ENCODE data around the gene ZFP14.
"Not testable (repeated sequence)": the region's sequence is repeated elsewhere in the genome, so short reads cannot be mapped to it uniquely, and the experiment has no call there.

ZFP14 gene

DNA sequence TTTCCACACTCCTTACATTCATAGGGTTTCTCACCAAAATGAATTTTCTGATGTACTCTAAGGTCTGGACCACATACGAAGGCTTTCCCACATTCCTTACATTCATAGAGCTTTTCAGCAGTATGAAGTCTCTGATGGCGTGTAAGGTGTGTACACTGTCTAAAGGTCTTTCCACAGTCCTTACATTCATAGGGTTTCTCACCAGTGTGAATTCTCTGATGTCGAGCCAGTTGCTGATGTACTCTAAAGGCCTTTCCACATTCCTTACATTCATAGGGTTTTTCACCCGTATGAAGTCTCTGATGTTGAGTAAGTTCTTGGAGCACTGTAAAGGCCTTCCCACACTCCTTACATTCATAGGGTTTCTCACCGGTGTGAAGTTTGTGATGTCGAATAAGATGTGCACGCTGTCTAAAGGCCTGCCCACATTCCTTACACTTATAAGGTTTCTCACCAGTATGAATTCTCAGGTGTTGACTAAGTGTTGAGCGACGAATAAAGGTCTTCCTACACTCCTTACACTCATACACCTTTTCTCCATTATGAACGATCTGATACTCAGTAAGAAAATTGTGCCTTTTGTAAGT is 38.1 kb downstream of the ZFP14 start:
- no peak for FAIRE-seq
- DNase-seq (ENCODE audit: insufficient read length, low spot score): no peak
- no peak for TF ChIP-seq PAX5 (IDR thresholded peaks at IDR 0.05; ENCODE audit: insufficient read depth, low read length, severe bottlenecking)
- no peak for TF ChIP-seq POLR2A (IDR thresholded peaks at IDR 0.05; ENCODE audit: low read depth, low read length)
- TF ChIP-seq POU2F2 (IDR thresholded peaks at IDR 0.05; ENCODE audit: low read depth, low read length): no peak

DNA sequence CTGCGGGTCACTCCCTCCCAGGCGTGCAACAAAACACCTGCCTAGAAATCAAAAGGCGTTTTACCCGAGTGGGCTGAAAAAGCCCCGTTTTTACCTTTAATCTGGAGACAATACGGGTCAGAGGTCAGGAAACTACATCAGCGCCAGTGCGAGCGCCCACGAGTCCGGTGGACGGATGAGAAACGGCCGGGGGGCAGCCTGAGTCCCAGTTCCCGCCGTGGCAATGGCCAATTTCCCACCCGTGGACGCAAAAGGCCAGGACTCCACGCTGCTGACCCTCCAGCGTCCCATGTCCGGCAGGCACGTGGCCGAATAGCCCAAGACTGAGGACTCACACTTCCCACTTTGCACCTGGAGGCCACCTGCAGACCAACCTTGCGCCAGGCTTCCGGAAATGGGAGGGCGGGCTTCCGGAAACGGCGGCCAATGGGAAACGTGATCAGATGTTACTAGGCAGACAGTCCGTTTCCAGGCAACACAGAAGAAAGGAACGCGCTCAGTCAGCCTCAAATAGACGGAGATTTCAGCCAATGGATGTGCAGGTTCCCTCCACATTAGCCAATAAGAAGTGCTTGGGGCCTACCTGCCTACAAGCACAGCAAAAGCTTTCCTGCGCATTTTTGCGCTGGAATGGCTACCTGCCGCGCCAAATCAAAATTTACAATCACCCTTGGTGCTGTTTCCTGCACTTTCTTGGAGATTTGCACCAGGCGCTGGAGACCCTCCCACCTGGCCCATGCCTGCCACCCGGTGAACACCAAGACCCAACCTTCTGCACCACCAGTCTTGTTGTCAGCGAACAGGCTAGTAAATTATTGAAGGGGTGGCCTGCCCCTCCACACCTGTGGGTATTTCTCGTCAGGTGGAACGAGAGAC is 47.4 kb downstream of the ZFP14 start:
- TF ChIP-seq TAF1 (IDR thresholded peaks at IDR 0.05; ENCODE audit: low read depth, low read length): no peak
- TF ChIP-seq POU2F2 (IDR thresholded peaks at IDR 0.05; ENCODE audit: low read depth, low read length): no peak
- 0 out of 2 replicates have a peak, but pooled peaks have one; percentile 36 for TF ChIP-seq POLR2AphosphoS5 (IDR thresholded peaks at IDR 0.05; ENCODE audit: low read depth, low read length)
- TF ChIP-seq POLR2A (IDR thresholded peaks at IDR 0.05; ENCODE audit: low read depth, low read length): no peak
- peak; percentile 41 for TF ChIP-seq SPI1 (IDR thresholded peaks at IDR 0.05; ENCODE audit: low read depth, low read length)
- DNase-seq (ENCODE audit: insufficient read length, low spot score): peak; percentile 73
- peak; percentile 97 for FAIRE-seq

DNA sequence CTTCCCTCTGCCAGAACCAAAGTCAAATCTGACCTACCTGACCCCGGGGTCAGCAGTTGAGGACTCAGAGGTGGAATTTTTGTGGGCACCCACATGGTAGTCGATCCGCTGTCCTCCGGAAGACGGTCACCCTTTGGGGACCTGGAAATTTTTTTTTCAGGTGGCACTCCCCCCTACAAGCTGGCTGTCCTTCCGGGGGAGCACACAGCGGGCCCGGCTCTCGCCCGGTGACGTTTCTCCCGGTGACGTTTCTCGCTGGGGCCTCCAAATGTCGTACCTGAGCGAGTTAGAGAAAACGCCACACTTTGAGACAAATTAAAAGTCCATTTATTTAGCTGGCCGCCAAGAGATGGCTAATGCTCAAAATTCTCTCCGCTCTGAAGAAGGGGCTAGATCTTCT is 48.8 kb downstream of the ZFP14 start:
- no peak for FAIRE-seq
- DNase-seq (ENCODE audit: insufficient read length, low spot score): no peak
- no peak for TF ChIP-seq POU2F2 (IDR thresholded peaks at IDR 0.05; ENCODE audit: low read depth, low read length)
- no peak for TF ChIP-seq TAF1 (IDR thresholded peaks at IDR 0.05; ENCODE audit: low read depth, low read length)
- TF ChIP-seq SPI1 (IDR thresholded peaks at IDR 0.05; ENCODE audit: low read depth, low read length): no peak
- no peak for TF ChIP-seq POLR2A (IDR thresholded peaks at IDR 0.05; ENCODE audit: low read depth, low read length)
- no peak for TF ChIP-seq POLR2AphosphoS5 (IDR thresholded peaks at IDR 0.05; ENCODE audit: low read depth, low read length)
- TF ChIP-seq PAX5 (IDR thresholded peaks at IDR 0.05; ENCODE audit: insufficient read depth, low read length, severe bottlenecking): no peak

DNA sequence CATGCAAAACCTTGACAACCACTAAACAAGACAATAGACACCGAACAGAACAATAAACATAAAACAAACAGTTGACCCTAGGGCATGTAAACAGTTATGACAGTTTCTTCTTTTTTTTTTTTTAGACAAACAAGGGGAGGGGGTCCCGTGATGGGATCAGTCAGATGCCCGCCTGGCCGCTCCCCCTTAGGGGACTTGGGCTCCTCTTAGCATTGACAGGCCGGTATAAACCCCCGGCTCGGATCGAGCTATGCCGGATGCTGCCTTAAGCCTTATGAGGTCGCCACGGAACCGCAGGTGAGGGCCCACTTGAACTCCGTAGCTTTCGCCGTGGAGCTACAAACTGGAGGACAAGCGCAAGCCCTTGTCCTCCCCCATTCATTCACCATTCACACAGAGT is 49.5 kb downstream of the ZFP14 start:
- not testable (repeated sequence) for DNase-seq (ENCODE audit: insufficient read length, low spot score); FAIRE-seq

DNA sequence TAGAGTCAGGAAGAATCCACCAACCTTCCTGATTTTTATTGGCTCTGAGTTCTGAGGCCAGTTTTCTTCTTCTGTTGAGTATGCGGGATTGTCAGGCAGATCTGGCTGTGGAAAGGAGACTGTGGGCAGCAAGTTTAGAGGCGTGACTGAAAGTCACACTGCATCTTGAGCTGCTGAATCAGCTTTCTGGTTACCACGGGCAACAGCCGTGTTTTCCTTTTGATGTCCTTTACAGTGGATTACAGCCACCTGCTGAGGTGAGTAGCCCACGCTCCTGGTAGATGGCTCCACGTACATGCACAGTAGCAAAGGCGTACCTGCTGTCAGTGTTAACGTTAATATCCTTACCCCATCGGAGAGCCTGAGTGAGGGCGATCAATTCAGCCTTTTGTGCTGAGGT is 52.4 kb downstream of the ZFP14 start:
- DNase-seq (ENCODE audit: insufficient read length, low spot score): not testable (repeated sequence)

DNA sequence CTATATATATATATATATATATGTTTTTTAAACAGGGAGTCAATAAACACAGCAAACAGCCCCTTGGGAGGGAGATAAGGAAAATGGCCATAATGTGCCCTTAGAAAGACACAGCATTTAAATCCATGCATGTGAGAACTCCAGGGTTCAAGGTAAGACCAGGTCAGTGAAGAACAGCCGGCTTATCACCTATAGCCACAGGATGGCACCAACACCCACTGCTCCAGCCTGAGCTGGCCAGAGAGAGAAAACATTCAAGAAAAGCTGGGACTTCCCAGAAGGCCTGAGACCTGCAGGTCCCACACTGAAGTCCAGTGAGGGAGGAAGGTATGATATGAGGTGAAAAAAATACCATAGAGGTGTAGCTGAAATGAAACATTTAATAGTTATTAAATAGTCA is 63.8 kb downstream of the ZFP14 start:
- not testable (repeated sequence) for FAIRE-seq; DNase-seq (ENCODE audit: insufficient read length, low spot score)

More for the DNA sequence above, 52.4 kb downstream of the ZFP14 start:
- FAIRE-seq: not testable (repeated sequence)

DNA sequence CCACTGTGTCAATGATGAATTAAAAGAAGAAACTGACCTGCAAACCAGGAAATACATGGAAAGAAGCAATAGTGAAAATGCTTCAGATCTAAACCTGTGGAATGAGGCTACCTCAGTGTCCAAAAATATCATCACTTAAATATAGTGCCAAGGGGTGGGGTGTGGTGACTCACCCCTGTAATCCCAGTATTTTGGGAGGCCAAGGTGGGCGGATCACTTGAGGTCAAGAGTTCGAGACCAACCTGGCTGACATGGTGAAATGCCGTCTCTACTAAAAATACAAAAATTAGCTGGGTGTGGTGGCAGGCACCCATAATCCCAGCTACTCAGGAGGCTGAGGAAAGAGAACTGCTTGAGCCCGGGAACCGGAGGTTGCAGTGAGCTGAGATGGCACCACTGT is 64.9 kb downstream of the ZFP14 start:
- not testable (repeated sequence) for DNase-seq (ENCODE audit: insufficient read length, low spot score); FAIRE-seq

DNA sequence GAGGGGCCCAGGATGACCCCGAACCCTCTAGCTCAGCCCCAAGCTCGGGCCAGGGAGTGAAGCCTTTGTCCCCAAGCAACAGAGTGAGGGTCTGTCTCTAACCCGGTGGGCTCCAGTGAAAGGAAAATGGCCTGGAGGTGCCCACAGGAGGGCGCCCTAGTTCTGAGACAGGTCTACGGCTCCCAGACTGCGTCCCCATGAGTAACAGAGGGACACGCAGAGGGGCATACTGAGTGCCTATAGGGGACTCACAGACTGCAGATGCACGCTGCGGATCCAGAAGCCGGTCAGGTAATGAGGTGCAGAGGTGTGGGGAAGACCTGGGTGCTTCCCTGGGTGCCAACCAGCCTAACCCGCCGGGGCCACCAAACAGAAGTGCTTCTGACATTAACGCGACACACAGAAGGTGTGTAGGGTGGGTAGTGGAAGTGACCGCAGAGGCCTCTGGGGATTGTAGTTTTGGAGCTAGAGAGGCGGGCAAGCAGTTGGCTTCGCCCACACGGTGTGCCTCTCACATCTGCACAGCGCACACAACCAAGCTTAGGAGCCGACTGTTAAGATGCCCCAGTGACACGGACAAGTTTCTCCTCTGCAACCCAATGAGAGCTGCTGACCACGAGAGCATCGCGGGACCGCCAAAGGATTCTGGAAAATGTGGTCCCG is 67.8 kb downstream of the ZFP14 start:
- FAIRE-seq: not testable (repeated sequence)

DNA sequence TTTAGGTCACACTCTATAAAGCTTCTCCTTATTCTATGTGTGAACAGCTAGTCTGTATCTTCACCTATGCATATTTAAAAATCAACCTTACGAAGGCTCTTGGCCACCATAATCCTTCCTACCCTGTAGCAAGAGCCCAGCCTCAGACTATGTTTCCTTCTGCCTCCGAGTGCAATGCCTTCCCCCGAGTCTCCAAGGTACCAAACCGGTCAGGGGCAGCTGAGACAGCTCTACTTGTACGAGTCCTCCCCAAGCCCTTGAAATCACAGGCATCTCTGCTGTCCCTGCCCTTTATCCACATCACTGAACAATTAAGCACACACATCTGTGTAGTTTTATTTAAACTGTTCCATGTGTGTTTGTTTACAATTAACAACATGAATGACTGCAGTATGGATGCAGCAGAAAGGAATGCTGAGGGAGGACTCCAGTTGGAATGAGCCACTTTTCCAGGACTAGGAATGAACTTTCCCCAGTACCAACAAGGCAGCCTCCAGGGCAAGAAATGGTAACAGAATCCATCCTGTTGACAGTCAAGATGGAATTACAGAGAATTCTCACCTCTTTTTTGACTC is 68.5 kb downstream of the ZFP14 start:
- not testable (repeated sequence) for DNase-seq (ENCODE audit: insufficient read length, low spot score); FAIRE-seq

More for the DNA sequence above, 67.8 kb downstream of the ZFP14 start:
- not testable (repeated sequence) for DNase-seq (ENCODE audit: insufficient read length, low spot score)

DNA sequence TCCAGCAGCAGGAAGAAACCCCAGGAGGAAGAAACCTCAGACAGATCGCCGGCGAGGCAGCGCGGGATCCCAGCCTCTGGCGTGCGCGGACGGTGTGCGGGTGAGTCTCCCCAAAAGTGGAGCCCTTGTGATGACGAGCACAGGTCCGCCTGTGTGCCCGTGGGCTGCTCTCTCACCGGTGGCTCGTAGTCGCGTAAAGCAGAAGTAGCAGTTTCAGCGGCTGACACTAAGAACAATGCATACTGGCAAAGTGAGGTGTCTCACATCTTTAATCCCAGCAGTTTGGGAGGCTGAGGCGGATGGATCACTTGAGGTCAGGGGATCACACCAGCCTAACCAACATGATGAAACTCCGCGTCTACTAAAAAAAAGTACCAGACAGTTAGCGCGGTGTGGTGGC is 69.2 kb downstream of the ZFP14 start:
- not testable (repeated sequence) for FAIRE-seq

DNA sequence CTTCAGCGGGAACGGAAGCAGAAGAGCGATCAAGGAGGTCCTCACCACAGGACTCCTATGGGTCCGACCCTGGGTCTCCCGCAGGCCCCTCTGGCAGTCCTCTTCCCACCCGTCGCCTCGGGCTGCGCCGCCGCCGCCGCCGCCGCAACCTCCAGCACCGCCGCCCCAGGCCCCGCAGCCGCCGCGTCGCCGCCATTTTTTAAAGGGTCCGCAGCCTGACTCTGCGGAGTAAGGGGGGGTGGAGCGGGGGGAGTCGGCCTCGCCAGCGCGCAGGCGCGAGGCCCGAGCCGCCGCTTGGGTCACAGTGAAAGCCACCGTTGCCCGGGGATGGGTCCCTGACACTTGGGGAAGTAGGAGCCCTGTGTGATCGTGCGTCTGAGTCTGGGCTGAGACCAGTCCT is 69.7 kb downstream of the ZFP14 start:
- not testable (repeated sequence) for FAIRE-seq

More for the DNA sequence above, 69.2 kb downstream of the ZFP14 start:
- not testable (repeated sequence) for DNase-seq (ENCODE audit: insufficient read length, low spot score)

DNA sequence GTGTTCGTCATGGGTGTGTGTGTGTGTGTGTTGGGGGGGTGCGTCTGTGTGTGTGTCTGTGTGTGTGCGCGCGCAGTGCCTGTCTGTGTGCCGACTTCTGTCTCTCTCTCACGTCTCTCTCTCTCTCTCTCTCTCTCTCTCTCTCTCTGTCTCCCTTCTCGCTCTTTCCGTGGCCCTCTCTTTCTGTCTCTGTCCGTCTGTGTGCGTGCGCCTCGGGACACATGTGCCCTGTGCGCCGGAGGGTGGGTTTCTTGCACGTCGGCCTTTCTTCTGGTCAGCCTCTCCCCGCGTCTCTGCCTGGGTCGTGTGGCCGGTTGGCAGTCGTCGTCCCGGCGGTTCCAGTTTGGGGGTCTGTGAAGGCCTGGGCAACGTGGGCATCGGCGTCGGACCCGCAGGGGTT is 86.7 kb downstream of the ZFP14 start:
- FAIRE-seq; DNase-seq (ENCODE audit: insufficient read length, low spot score): not testable (repeated sequence)

More for the DNA sequence above, 69.7 kb downstream of the ZFP14 start:
- DNase-seq (ENCODE audit: insufficient read length, low spot score): not testable (repeated sequence)

All from GM12891 (cell line).